Measurements from ENCODE around the gene FGF1. TPM values are rescaled to one million over a fixed set of nuclear protein-coding genes. Genes with fewer than 3 reads are reported as not detected.
A peak's percentile ranks its signal among the peaks of the same experiment; 100 is the strongest.

The FGF1 gene
- polyA plus RNA-seq, 3 donors = not detected

- no peak overlapping the region for H3K9ac ChIP-seq (ENCODE audit: insufficient read depth, low read length, poor library complexity, severe bottlenecking)
- peaks cover 0 to 4% of the 10 kb centered on the region in 2 donors for H3K4me1 ChIP-seq (ENCODE audit: control insufficient read depth in 1 of 2, insufficient read depth in 2 of 2, low read length in 2 of 2)
- intact Hi-C loops (cut with micrococcal nuclease) = no loop called here
- 93% methylated on average over 4 of the region's 4 CpGs for WGBS (ENCODE audit: insufficient coverage)
- H3K9me3 ChIP-seq (replicated peaks in 1 of 2; ENCODE audit: control insufficient read depth in 1 of 2, insufficient read depth in 1 of 2, low read length in 2 of 2) = no peaks in the 10 kb centered on the region
- no peaks in the 10 kb centered on the region for H3K36me3 ChIP-seq (replicated peaks in 1 of 2; ENCODE audit: control insufficient read depth in 1 of 2, insufficient read depth in 2 of 2, low read length in 2 of 2)
- Mint-ChIP-seq H3K27me3 (ENCODE audit: low read depth in 3 of 3) (peaks cover 1 to 16% (median 10%) of the 10 kb centered on the region in 3 donors), H3K9me3 (peaks cover 0 to 3% (median 0%) of the 10 kb centered on the region in 7 donors), H3K36me3 (no peaks in the 10 kb centered on the region), H3K27ac (no peak overlapping the region), H3K4me3 (peak overlapping the region in 1 of 2 donors; percentile 7), H3K4me1 (peaks cover 11% of the 10 kb centered on the region)
- H4K20me1 ChIP-seq (ENCODE audit: insufficient read depth, low read length) = no peaks in the 10 kb centered on the region
- no peak overlapping the region for H3K4me2 ChIP-seq (replicated peaks; ENCODE audit: extremely low read depth, low read length, poor library complexity, severe bottlenecking)
- H2AFZ ChIP-seq (ENCODE audit: insufficient read depth, low read depth, low read length, poor library complexity, severe bottlenecking) = no peak overlapping the region
- no peak for DNase-seq
- H3K27me3 ChIP-seq (ENCODE audit: control insufficient read depth in 2 of 2, insufficient read depth in 2 of 2, low read length in 2 of 2) = peaks cover 0 to 4% of the 10 kb centered on the region in 2 donors
- H3K4me3 ChIP-seq (replicated peaks in 1 of 3; ENCODE audit: low read depth in 2 of 3, low read length in 3 of 3) = no peak overlapping the region
- no peak for TF ChIP-seq CTCF (IDR thresholded peaks at IDR 0.05)
- no peaks in the 10 kb centered on the region for H3K79me2 ChIP-seq (ENCODE audit: insufficient read depth, low read length)
- no peak overlapping the region for H3K27ac ChIP-seq (ENCODE audit: low read depth in 1 of 2, low read length in 2 of 2)
Observed at GRCh38 chr5:142600092-142600491, 85.8 kb downstream of the FGF1 start.

GRCh38 chr5:142598338-142598700 is 87.6 kb downstream of the FGF1 start:
- H3K36me3 Mint-ChIP-seq = no peaks in the 10 kb centered on the region

More at GRCh38 chr5:142598338-142598700, 87.6 kb downstream of the FGF1 start:
- Histone ChIP-seq H2AFZ (ENCODE audit: insufficient read depth, low read depth, low read length, poor library complexity, severe bottlenecking) (no peak overlapping the region), H3K9me3 (replicated peaks in 1 of 2; ENCODE audit: control insufficient read depth in 1 of 2, insufficient read depth in 1 of 2, low read length in 2 of 2) (no peaks in the 10 kb centered on the region), H3K79me2 (ENCODE audit: insufficient read depth, low read length) (no peaks in the 10 kb centered on the region), H3K4me2 (replicated peaks; ENCODE audit: extremely low read depth, low read length, poor library complexity, severe bottlenecking) (no peak overlapping the region), H3K4me1 (ENCODE audit: control insufficient read depth in 1 of 2, insufficient read depth in 2 of 2, low read length in 2 of 2) (peaks cover 0 to 4% of the 10 kb centered on the region in 2 donors), H3K27me3 (ENCODE audit: control insufficient read depth in 2 of 2, insufficient read depth in 2 of 2, low read length in 2 of 2) (peaks cover 0 to 4% of the 10 kb centered on the region in 2 donors), H3K36me3 (replicated peaks in 1 of 2; ENCODE audit: control insufficient read depth in 1 of 2, insufficient read depth in 2 of 2, low read length in 2 of 2) (no peaks in the 10 kb centered on the region), H3K4me3 (replicated peaks in 1 of 3; ENCODE audit: low read depth in 2 of 3, low read length in 3 of 3) (no peak overlapping the region), H4K20me1 (ENCODE audit: insufficient read depth, low read length) (no peaks in the 10 kb centered on the region), H3K27ac (ENCODE audit: low read depth in 1 of 2, low read length in 2 of 2) (no peak overlapping the region), H3K9ac (ENCODE audit: insufficient read depth, low read length, poor library complexity, severe bottlenecking) (no peak overlapping the region)
- Mint-ChIP-seq H3K27me3 (ENCODE audit: low read depth in 3 of 3) (peaks cover 1 to 16% (median 10%) of the 10 kb centered on the region in 3 donors), H3K9me3 (peaks cover 0 to 3% (median 0%) of the 10 kb centered on the region in 7 donors), H3K4me3 (no peak overlapping the region), H3K27ac (no peak overlapping the region), H3K4me1 (peaks cover 11% of the 10 kb centered on the region)
- intact Hi-C loops (cut with micrococcal nuclease) = no loop called here
- no peak for TF ChIP-seq CTCF (IDR thresholded peaks at IDR 0.05)
- no peak for DNase-seq

Data from CD14-positive monocyte (primary cell).